ENCODE data around the gene C9orf153. TPM values are rescaled to one million over a fixed set of nuclear protein-coding genes. Genes with fewer than 3 reads are reported as not detected.

C9orf153 gene
- total RNA-seq, 2 donors from 2014 or later, result 0.68 to 0.92 TPM

GRCh38 chr9:86175743-86176456, 83.6 kb downstream of the C9orf153 start:
- H3K4me3 ChIP-seq, result no peak overlapping the region
- no peaks in the 10 kb centered on the region for H3K27me3 ChIP-seq (replicated peaks; ENCODE audit: insufficient read depth)
- no peaks in the 10 kb centered on the region for H3K9me3 ChIP-seq
- H3K4me1 ChIP-seq (ENCODE audit: control insufficient read depth in 1 of 2, low read depth in 2 of 2), result no peaks in the 10 kb centered on the region
- ATAC-seq (ENCODE audit: insufficient number of reproducible peaks, low FRiP score, low read depth) (no peak), DNase-seq (ENCODE audit: low spot score) (no peak)
- no peak overlapping the region for H3K27ac ChIP-seq
- H3K36me3 ChIP-seq, result no peaks in the 10 kb centered on the region
- TF ChIP-seq CTCF (IDR thresholded peaks at IDR 0.05), result no peak

- Histone ChIP-seq H3K27ac (no peak overlapping the region), H3K27me3 (replicated peaks; ENCODE audit: insufficient read depth) (no peaks in the 10 kb centered on the region), H3K4me1 (ENCODE audit: control insufficient read depth in 1 of 2, low read depth in 2 of 2) (no peaks in the 10 kb centered on the region), H3K4me3 (no peak overlapping the region), H3K36me3 (no peaks in the 10 kb centered on the region), H3K9me3 (no peaks in the 10 kb centered on the region)
- DNase-seq (ENCODE audit: low spot score) (no peak), ATAC-seq (ENCODE audit: insufficient number of reproducible peaks, low FRiP score, low read depth) (no peak)
- TF ChIP-seq CTCF (IDR thresholded peaks at IDR 0.05), result no peak
These were observed 84.2 kb downstream of the C9orf153 start for GRCh38 chr9:86175223-86175622.

Other genes with a start within 250 kb of the C9orf153 start
- gene GOLM1, start 160.1 kb downstream of the C9orf153 start, total RNA-seq, result 10 to 100 TPM; 17.8 to 20.4 TPM
- 10 to 100 TPM; 25.9 to 37.9 TPM for gene ISCA1, start 22.9 kb upstream of the C9orf153 start, total RNA-seq
- 10 to 100 TPM; 17.7 to 31.5 TPM for gene TUT7, start 94.8 kb upstream of the C9orf153 start, total RNA-seq